ENCODE data around the gene PRR14L.

DNA sequence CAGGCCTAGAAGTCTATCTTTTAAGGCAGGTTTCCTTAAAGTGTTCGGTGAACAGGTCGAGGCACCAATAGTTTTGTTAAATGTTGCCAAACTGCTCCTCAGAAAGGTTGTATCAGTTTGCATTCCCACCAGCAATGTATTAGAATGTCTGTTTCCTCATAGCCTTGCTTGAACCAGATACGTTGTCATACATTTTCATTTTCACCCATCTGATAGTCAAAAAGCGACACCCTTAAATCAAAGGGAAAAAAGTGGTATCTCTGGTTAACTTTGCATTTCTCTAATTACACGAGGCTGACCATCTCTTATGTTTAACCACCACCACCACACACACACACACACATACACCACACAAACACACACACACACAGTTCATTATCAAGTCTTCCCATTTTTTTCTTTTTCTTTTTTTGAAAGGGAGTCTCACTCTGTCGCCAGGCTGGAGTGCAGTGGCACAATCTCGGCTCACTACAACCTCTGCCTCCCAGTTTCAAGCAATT, 16.3 kb downstream of the PRR14L start:
- TF ChIP-seq, protein P1, sequence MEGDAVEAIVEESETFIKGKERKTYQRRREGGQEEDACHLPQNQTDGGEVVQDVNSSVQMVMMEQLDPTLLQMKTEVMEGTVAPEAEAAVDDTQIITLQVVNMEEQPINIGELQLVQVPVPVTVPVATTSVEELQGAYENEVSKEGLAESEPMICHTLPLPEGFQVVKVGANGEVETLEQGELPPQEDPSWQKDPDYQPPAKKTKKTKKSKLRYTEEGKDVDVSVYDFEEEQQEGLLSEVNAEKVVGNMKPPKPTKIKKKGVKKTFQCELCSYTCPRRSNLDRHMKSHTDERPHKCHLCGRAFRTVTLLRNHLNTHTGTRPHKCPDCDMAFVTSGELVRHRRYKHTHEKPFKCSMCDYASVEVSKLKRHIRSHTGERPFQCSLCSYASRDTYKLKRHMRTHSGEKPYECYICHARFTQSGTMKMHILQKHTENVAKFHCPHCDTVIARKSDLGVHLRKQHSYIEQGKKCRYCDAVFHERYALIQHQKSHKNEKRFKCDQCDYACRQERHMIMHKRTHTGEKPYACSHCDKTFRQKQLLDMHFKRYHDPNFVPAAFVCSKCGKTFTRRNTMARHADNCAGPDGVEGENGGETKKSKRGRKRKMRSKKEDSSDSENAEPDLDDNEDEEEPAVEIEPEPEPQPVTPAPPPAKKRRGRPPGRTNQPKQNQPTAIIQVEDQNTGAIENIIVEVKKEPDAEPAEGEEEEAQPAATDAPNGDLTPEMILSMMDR (IDR thresholded peaks at IDR 0.05; ENCODE audit: low read length): no peak
- no peak for TF ChIP-seq EZH2phosphoT487 (IDR thresholded peaks at IDR 0.05; ENCODE audit: low read length)

Measured in MM.1S (cell line).